Amygdala (tissue), 56 donors: Measurements from ENCODE around the gene KBTBD12.
"Not testable (repeated sequence)": the region's sequence is repeated elsewhere in the genome, so short reads cannot be mapped to it uniquely, and the experiment has no call there.

Source experiments
- DNase-seq, 56 donors: peaks; one replicate each; lab custom pipeline; 2025; lab: John Stamatoyannopoulos, UW

The KBTBD12 gene, protein sequence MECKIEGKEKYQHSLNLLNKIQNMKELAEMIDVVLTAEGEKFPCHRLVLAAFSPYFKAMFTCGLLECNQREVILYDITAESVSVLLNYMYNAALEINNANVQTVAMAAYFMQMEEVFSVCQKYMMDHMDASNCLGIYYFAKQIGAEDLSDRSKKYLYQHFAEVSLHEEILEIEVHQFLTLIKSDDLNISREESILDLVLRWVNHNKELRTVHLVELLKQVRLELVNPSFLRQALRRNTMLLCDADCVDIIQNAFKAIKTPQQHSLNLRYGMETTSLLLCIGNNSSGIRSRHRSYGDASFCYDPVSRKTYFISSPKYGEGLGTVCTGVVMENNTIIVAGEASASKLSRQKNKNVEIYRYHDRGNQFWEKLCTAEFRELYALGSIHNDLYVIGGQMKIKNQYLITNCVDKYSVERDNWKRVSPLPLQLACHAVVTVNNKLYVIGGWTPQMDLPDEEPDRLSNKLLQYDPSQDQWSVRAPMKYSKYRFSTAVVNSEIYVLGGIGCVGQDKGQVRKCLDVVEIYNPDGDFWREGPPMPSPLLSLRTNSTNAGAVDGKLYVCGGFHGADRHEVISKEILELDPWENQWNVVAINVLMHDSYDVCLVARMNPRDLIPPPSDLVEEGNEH

DNA sequence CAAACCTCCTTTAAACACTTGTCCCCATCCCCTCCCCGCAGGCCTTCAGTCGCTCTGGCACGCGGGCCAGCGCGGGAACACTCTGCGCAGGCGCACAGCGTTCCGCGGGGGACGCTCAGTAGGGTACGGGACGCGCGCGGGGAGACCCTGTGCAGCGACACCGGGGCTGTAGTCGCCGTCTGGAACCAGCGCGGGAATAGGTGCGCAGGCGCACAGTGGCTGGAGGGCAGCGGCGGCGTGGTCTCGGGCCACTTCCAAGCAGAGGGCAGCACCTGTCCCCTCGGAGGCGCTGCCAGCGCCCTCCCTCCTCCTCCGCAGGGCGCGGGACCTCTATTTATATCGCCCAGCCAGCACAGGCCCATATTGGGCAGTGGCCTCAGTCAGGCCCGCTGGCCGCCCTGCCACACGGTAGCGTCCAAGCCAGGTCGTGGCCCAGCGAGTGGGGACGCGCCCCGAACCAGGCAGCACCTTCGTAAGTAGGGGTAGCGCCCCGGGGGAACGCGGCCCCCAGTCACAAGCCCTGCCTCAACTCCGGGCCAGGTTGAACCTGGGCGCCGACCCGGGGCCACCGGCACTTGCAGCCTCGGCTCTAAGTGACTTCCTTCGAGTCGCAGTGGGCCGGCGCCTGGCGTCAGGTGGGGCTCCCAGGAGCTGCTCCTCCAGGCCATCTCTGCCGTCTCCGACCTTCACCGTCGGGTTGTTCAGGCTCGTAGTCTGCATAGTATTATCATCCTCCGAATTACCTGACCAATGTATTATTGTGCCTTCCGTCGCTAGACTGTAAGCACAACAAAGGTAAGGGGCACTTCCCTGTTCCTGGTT, at the start of gene KBTBD12:
Gene KBTBD12, plus strand, starts transcription at position 118 of the 822 bp plus-strand sequence. CDS start 7,830 bp downstream, outside the sequence.
- peak in 28 of 56 donors; percentile 15 to 66 (median 39) for DNase-seq

DNA sequence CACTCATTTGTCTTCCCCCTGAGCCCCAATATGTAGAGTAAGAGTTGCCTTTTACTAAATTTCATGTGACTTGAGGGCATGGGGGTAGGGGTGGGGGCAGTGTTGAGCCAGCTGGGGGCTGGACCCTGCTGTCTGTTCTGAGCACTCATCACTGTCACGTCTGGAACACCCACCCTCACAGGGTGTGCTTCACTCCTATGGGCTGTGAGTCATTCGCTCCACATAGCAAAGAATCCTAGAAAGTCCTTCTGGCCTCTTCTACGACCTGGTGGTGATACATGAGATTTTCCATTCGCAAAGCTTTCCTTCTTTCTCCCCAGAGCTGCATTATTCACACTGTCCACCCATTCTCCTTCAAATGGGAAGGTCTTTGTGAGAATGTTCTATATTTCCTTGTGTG, 49.1 kb upstream of the KBTBD12 start:
- no peak for DNase-seq

DNA sequence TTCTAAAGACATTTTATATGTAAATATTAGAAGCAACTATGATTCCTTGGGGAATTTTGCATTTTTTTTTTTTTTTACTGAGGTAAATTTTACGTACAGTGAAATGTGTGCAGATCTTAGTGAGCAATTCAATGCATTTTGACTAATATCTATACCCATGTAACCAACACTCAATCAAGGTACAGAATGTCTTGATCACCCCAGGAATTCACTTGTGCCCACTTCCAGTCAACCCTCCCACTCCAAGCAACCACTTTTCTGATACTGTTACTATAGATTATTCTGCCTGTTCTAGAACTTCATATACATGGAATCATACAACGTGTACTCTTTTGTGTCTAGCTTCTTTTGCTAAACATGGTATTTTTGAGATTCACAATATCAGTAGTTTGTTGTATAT, 47.6 kb upstream of the KBTBD12 start:
- no peak for DNase-seq

DNA sequence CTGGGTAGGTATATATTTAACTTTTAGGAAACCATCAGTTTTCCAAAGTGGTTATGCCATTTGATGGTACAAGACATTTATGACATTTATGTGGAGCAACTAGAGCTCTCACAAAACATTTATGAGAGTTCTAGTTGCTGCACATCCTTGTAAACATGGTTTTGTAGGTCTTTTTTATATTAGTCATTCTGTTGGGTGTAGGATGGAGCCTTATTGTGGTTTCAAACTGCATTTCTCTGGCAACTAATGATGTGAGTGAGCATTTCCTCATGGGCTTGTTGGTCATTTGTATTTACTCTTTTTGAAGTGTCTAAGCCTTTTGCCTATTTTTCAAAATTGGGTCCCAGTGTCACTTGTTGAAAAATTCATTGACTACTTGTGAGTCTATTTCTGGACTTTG, 47.0 kb upstream of the KBTBD12 start:
- DNase-seq = no peak

DNA sequence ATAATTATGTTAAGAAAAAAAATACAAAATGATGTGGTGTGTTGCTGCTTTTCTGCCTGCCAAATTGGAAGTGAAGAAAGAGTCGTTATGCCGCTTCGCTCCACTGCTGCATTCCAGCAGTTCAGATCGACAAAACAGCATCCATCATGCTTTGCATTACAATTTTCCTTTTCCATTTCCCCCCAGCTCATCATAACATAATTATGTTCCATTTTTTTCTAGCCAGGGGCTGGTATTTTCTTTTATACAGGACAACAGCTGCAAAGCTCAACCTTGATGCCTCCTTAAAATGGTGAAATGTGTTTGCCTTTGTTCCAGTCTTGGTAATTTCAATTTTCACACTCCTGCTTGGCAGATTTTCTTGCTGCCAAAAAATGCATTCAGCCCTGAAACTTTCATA, 44.9 kb upstream of the KBTBD12 start:
- no peak for DNase-seq

DNA sequence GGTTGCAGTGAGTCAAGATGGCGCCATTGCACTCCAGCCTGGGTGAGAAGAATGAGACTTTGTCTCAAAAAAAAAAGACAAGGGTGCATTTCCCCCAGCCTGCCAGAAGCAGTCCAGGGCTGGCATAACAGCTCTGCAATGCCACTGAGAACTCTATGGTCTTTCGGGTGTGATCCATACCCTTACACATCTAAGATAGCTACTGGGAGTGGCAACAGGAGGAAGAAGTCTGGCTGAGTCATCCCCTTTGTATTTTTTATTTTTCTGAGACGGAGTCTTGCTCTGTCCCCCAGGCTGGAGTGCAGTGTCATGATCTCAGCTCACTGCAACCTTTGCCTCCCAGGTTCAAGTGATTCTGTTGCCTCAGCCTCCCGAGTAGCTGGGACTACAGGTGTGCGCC, 40.9 kb upstream of the KBTBD12 start:
- not testable (repeated sequence) for DNase-seq

DNA sequence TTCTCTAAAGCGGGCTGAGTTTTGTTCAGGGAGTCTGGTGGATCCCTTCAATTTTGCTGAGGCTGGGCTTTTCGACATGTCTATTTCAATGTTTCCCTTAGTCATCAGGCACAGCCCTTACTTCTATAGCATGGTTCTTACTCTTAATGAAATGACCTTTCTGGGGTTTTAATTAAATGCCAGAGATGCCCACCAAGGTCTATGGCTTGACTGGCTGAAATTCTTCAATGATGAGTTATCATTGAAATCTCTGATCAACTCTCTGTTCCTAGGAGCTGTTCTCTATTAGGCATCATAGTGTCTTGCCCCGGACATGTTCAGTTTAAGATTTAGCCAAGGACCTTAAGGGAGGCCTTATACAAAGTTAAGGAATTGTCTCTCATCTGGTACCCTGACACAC, 33.4 kb upstream of the KBTBD12 start:
- DNase-seq = no peak

DNA sequence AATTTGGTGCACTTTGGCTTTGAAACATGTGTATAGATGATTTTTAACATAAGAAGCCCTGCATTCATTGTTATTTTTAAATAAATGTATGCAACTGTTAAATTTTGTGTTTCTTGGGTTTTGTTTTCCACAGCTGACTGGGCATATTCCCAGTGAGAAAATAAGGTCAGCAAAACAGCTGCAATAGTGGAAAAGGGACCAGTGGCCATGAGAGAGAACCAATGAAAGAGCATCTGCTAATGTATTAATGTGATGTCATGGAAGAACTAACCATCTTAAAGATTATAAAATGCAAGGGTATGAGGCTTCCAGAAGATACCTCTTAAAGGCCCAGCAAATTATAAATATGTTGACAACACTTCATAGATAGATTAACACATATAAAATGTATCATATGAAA, 31.0 kb upstream of the KBTBD12 start:
- DNase-seq = no peak

DNA sequence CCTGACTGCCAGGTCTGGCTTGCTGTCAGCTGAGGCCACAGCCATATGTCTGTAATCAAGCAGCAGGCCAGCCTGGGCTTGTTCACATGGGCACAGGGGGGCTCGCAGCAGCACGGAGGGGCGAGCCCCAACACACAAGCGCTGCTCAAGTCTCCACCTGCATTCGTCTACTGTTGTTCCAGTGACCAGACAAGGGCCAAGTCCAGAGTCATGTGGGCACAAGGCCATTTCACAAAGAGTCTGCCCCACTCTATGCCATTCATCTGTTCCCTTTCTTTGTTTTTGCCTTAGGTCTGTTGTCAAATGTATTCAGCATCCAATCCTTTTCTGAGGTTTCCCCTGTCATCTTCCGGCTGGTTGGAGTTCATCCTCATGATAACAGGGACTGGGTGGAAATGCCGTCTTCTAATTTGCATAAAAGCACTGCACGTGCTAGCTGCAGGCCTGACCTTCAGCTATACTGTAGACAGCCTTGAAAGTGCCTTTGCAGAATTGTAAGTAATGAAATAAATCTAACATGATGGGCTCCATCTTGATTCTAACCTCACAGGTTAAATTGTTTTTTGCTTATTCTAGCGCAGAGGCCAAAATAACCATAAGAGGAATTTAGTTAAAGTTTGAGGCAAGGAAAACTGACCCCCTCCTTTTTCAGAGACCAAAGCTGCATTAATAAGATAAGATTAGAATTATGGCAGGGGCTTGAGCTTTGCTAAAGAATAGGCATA, 28.6 kb upstream of the KBTBD12 start:
- no peak for DNase-seq

DNA sequence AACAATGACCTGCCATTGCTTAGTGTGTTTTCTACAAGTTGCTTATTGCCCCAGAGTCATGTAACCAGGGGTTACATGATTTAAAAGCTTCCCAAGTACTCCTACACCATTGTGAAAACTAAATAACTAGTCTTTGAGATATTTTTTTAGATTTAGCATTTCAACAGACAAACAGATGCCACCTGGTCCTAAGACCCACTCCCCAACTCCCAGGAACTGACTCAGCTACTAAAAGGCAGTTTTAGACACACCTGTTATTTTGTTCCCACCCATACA, 28.1 kb upstream of the KBTBD12 start:
- no peak for DNase-seq

DNA sequence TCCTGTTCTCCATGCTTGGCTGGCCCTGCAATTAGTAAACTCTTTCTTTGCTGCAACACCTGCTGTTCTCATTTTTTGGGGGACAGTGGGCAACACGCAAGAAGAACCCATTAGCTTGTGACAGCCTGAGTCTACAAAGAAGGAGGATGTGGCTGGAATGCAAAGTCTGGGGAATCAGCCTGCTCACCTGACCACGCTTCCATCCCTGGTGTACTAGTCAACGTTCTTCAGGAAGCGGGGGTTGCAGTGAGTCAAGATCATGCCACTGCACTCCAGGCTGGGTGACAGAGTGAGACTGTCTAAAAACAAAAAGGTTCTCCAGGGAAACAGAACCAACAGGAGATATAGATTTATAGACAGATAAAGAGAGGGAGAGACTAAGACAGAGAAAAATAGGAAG, 27.7 kb upstream of the KBTBD12 start:
- no peak for DNase-seq

DNA sequence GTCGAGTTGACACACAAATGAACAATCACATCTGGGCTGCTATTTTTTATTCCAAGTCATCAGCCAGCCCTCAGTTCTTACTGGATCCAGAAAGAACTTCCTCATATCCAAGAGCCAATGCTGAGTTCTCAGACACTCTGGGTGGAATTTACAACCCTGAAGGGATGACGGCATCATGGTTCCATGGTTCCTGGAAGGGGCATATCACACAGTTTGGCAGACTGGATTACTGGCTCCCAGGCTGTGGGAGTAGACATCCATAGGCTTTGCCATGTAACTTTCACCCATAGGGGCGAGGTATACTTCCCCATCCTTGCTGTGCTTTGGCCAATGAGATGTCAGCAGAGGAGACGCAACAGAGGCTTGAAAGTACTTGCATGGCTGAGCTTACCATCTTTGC, 26.9 kb upstream of the KBTBD12 start:
- no peak for DNase-seq

DNA sequence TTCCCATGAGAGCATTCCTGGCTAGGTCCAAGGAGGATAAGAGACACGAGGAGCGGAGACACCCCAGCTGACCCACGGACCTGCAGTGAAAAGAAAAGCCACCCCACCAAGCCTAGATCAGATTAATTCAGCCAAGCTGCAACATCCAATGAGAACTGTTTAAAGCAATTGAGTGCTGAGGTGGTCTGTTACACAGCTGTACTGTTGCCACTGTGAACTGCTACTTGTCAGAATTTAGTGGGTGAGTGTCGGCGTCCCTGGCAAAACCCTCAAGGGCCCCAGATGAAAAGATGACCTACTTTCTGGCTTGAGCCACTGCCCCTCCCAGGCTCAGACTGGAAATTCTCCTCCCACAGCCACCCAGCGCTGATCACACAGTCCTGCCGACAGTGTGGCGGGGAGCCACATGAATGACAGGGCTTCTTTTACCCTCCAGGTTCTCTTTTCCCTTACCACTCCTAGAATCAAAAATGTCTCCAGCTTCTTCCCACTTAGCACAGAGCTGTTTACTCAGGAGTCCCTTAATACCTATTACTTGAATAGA, 26.4 kb upstream of the KBTBD12 start:
- DNase-seq = peak in 15 of 56 donors; percentile 4 to 52 (median 26)

DNA sequence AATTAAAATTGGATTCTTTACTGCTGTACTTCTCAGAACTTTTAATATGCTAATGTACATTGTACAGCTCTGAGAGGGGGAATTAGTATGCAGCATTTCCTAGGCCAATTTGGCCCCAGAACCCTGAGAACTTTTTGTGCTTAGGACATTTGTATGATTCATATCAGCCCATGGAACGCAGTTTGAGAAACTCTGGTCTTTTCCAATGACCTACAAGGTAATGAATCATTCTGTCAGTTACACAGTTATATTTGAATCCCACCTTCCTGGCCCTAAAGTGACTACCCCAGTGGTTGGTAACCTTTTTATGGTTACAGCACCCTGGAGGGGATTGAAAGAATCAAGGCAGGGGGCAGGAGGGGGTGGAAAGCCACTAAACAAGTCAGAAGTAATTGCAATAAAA, 25.6 kb upstream of the KBTBD12 start:
- DNase-seq = no peak

DNA sequence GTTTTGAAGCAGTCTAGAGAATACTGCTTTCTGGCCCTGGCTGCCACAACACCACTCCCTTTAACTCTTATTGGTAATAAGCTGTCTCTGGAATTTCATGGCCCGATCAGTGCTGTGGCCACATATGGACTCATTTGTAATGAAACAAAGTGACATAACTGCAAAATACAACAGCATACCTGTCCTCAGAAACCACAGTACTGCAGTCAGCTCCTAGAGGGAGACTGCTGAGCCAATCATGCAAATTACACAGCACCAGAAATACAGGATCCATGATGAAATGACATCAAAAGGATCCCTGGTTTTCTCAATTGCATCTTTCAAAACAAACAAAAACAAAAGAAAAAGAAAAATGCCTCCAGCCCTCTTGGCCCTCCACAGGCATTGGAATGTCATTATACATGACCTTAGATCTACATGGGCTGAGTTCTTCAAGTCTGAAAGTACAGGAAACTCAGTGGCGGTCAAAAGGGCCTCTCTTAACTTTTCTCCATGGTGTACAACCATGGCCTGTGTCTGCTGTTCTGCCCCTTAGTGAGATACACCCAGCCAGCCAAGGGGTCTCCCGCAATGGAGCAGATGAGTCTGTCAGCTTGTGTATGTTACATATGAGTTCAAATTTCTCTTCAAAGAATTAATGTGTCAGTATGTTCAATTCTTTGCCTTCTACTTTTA, 24.9 kb upstream of the KBTBD12 start:
- DNase-seq = no peak

DNA sequence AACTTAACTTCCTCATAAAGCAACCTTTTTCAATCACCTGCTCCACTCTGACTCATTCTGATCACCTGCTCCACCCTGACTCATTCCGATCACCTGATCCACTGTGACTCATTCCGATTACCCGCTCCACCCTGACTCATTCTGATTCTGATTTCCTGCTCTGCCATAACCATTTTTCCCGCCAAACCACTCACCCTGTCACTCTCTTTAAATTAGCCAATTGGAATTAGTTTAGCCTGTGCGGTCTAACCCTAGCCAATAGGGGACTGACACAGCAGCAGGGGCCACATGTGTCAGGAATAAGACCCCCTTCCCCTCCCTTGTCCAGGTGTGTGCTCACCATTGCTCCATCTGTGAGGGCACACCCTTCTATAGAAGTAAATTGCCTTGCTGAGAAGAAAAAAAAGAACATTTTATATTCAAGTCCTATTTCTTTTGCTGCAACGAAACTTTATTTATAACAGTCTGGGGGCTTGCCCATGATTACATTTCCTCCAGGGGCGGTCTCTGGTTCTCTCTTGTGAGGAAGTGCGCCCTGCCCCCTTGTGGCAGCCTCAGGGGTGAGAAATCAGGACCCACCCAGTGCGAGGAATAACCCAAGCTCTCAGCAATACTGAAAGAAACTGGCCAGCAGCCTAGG, 24.3 kb upstream of the KBTBD12 start:
- DNase-seq = peak in 3 of 56 donors; percentile 18 to 38 (median 18)

DNA sequence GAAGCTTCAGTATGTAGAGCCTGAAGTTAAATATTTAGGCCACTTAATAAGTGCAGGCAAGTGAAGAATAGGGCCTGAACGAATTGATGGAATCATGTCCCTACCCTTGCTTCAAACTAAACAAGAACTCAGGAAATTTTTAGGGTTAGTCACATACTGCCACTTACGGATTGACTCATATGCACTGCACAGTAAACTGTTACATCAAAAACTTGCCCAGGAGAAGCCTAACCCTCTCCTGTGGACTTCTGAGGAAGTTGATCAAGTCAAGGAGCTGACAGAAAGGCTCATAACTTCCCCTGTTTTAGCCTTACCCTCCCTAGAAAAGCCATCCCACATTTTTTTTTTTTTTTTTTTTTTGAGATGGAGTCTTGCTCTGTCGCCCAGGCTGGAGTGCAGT, 20.6 kb upstream of the KBTBD12 start:
- no peak for DNase-seq

DNA sequence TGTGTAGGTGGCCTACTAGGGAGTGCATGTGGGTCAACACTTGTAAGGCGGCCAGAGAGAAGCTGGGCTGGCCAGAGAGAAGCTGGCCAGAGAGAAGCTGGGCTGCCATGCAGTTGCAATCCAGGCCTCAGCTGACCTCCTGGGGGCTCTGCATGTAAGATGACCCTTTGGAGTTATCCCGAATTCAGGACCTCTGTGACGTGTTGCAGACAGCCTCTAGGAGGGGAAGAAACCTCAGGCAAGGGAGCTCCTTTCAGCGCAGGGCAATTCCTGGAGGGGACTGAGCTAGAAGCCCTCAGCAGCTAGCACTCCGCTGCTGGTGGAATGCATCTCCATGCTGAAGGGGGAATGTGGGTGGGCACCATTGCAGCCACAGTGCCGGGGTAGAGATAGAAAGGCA, 15.8 kb upstream of the KBTBD12 start:
- DNase-seq = no peak

DNA sequence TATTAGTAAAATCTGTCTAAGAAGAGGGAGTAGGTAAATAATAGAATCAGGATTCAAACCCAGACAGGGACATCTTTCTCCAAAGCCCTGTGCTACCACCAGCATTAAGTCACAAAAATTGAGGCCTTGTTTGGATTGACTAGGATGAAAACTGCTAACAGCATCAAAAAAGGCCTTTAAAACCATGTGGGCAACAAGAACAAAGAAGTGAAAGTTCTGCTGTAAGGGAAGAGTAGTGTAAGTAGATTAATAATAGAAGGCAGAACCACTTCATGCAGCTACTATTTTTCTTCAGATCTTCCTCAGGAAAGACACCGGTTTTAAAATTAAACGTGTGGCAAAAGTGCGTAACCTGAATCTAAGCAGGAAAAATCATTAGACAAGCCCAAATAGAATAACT, 15.3 kb upstream of the KBTBD12 start:
- no peak for DNase-seq

DNA sequence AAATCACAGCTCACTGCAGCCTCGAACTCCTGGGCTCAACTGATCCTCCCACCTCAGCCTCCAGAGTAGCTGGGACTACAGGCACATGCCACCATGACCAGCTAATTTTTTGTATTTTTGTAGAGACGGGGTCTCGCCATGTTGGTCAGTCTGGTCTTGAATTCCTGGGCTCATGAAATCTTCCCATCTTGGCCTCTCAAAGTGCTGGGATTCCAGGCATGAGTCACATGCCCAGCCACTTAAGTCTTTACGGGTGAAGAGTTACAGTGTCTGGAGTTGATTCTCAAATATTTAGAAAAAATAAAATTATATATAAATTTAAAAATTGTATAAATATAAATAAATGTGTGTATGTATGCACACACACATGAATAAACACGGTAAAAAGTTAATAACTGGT, 14.5 kb upstream of the KBTBD12 start:
- DNase-seq = no peak
